Measurements from ENCODE around the gene CPPED1. TPM values are rescaled to one million over a fixed set of nuclear protein-coding genes. Genes with fewer than 3 reads are reported as not detected.

The CPPED1 gene
- total RNA-seq, 2 experiments from 2014 or later, result 1.4 to 2.3 TPM

GRCh38 chr16:12716658-12717057, 87.0 kb downstream of the CPPED1 start:
- Mint-ChIP-seq H3K27me3 (no peaks in the 10 kb centered on the region), H3K27ac (no peak overlapping the region), H3K4me3 (no peak overlapping the region), H3K4me1 (ENCODE audit: low read depth) (no peaks in the 10 kb centered on the region), H3K36me3 (ENCODE audit: low read depth) (peaks cover 21% of the 10 kb centered on the region), H3K9me3 (peaks cover 4% of the 10 kb centered on the region)
- ChIA-PET POLR2A (no interaction called here), CTCF (no interaction called here)
- Histone ChIP-seq H3K4me1 (ENCODE audit: insufficient read depth, low read length) (no peaks in the 10 kb centered on the region), H3K4me3 (ENCODE audit: low read length) (no peak overlapping the region), H3K36me3 (ENCODE audit: insufficient read depth, low read length) (no peaks in the 10 kb centered on the region), H3K9me3 (ENCODE audit: control insufficient read depth in 1 of 2, insufficient read depth in 1 of 2, low read length in 2 of 2) (peaks cover 3 to 6% of the 10 kb centered on the region in 2 experiments), H3K27me3 (ENCODE audit: control insufficient read depth in 1 of 2, insufficient read depth in 2 of 2, low read length in 2 of 2) (no peaks in the 10 kb centered on the region), H3K27ac (ENCODE audit: low read depth in 1 of 2, low read length in 2 of 2) (no peak overlapping the region)
- no peak for TF ChIP-seq CTCF (IDR thresholded peaks at IDR 0.05)
- intact Hi-C loops (cut with DNase I, micrococcal nuclease), result no loop called here
- ATAC-seq (ENCODE audit: poor library complexity) (no peak), DNase-seq (no peak)

- no peak for TF ChIP-seq CTCF (IDR thresholded peaks at IDR 0.05)
- H3K4me3 ChIP-seq (ENCODE audit: low read length), result no peak overlapping the region
- Mint-ChIP-seq H3K4me3 (no peak overlapping the region), H3K4me1 (ENCODE audit: low read depth) (no peaks in the 10 kb centered on the region), H3K27ac (no peak overlapping the region), H3K9me3 (no peaks in the 10 kb centered on the region), H3K36me3 (ENCODE audit: low read depth) (peaks cover 5% of the 10 kb centered on the region), H3K27me3 (no peaks in the 10 kb centered on the region)
- H3K4me1 ChIP-seq (ENCODE audit: insufficient read depth, low read length), result no peaks in the 10 kb centered on the region
- H3K27ac ChIP-seq (ENCODE audit: low read depth in 1 of 2, low read length in 2 of 2), result no peak overlapping the region
- H3K36me3 ChIP-seq (ENCODE audit: insufficient read depth, low read length), result no peaks in the 10 kb centered on the region
- peaks cover under 1 to 4% of the 10 kb centered on the region in 2 experiments for H3K9me3 ChIP-seq (ENCODE audit: control insufficient read depth in 1 of 2, insufficient read depth in 1 of 2, low read length in 2 of 2)
- no peak for DNase-seq
- CTCF ChIA-PET, result no interaction called here
- ATAC-seq (ENCODE audit: poor library complexity), result no peak
- intact Hi-C loops (cut with DNase I, micrococcal nuclease), result no loop called here
- POLR2A ChIA-PET, result no interaction called here
- no peaks in the 10 kb centered on the region for H3K27me3 ChIP-seq (ENCODE audit: control insufficient read depth in 1 of 2, insufficient read depth in 2 of 2, low read length in 2 of 2)
These were observed 93.9 kb downstream of the CPPED1 start for GRCh38 chr16:12709807-12710206.

- Mint-ChIP-seq H3K27me3 (no peaks in the 10 kb centered on the region), H3K27ac (no peak overlapping the region), H3K9me3 (no peaks in the 10 kb centered on the region), H3K4me1 (ENCODE audit: low read depth) (no peaks in the 10 kb centered on the region), H3K36me3 (ENCODE audit: low read depth) (peaks cover 8% of the 10 kb centered on the region), H3K4me3 (no peak overlapping the region)
- no peaks in the 10 kb centered on the region for H3K36me3 ChIP-seq (ENCODE audit: insufficient read depth, low read length)
- H3K9me3 ChIP-seq (ENCODE audit: control insufficient read depth in 1 of 2, insufficient read depth in 1 of 2, low read length in 2 of 2), result peaks cover 0 to 4% of the 10 kb centered on the region in 2 experiments
- no peak overlapping the region for H3K27ac ChIP-seq (ENCODE audit: low read depth in 1 of 2, low read length in 2 of 2)
- no peak for DNase-seq
- intact Hi-C loops (cut with DNase I, micrococcal nuclease), result no loop called here
- CTCF ChIA-PET, result no interaction called here
- POLR2A ChIA-PET, result no interaction called here
- H3K4me3 ChIP-seq (ENCODE audit: low read length), result no peak overlapping the region
- H3K27me3 ChIP-seq (ENCODE audit: control insufficient read depth in 1 of 2, insufficient read depth in 2 of 2, low read length in 2 of 2), result no peaks in the 10 kb centered on the region
- no peaks in the 10 kb centered on the region for H3K4me1 ChIP-seq (ENCODE audit: insufficient read depth, low read length)
- no peak for ATAC-seq (ENCODE audit: poor library complexity)
- no peak for TF ChIP-seq CTCF (IDR thresholded peaks at IDR 0.05)
These were observed 95.4 kb downstream of the CPPED1 start for GRCh38 chr16:12708266-12708665.

Data from CD4-positive, alpha-beta T cell (primary cell).